H9 (cell line): ENCODE measurements around the gene HK3. TPM values are rescaled to one million over a fixed set of nuclear protein-coding genes. Genes with fewer than 3 reads are reported as not detected.
A peak's percentile ranks its signal among the peaks of the same experiment; 100 is the strongest.

Experiments used
- DNase-seq: peaks from one replicate; pipeline ENCODE4 v3.0.0-alpha.2; 2017
- H2AFZ ChIP-seq: one replicate; pipeline ENCODE4 v1.6.1; 2013; ENCODE audit warnings: mild to moderate bottlenecking, low read length, control low read depth, moderate library complexity
- H2AK5ac ChIP-seq: 2 replicates; pipeline ENCODE4 v1.6.1; 2013; ENCODE audit warnings: low read length, control low read depth, mixed read lengths; ENCODE audit not compliant: insufficient read length
- H2BK120ac ChIP-seq: one replicate; pipeline ENCODE4 v1.6.1; 2013; ENCODE audit warnings: low read depth, mild to moderate bottlenecking, low read length, control low read depth, inconsistent platforms; ENCODE audit not compliant: poor library complexity, severe bottlenecking
- H2BK12ac ChIP-seq: 2 replicates; pipeline ENCODE4 v1.6.1; 2013; ENCODE audit warnings: low read length, control low read depth, mixed read lengths, low read depth; ENCODE audit not compliant: insufficient read length
- H2BK15ac ChIP-seq: 2 replicates; pipeline ENCODE4 v1.6.1; 2013; ENCODE audit warnings: low read depth, low read length, control low read depth
- H2BK20ac ChIP-seq: one replicate; pipeline ENCODE4 v1.6.1; 2013; ENCODE audit warnings: low read depth, mild to moderate bottlenecking, low read length, control low read depth, inconsistent platforms; ENCODE audit not compliant: poor library complexity, severe bottlenecking
- H2BK5ac ChIP-seq: 2 replicates; pipeline ENCODE4 v1.6.1; 2013; ENCODE audit warnings: low read length, control low read depth, mixed read lengths; ENCODE audit not compliant: insufficient read length
- H3K14ac ChIP-seq: 2 replicates; pipeline ENCODE4 v1.6.1; 2013; ENCODE audit warnings: low read length, control low read depth; ENCODE audit not compliant: insufficient read depth
- H3K18ac ChIP-seq: 2 replicates; pipeline ENCODE4 v1.6.1; 2013; ENCODE audit warnings: low read depth, mild to moderate bottlenecking, mixed read lengths, low read length, control low read depth; ENCODE audit not compliant: insufficient read length
- H3K23ac ChIP-seq: 2 replicates; pipeline ENCODE4 v1.6.1; 2013; ENCODE audit warnings: low read length, control low read depth, mixed read lengths, low read depth; ENCODE audit not compliant: insufficient read length
- H3K23me2 ChIP-seq: 2 replicates; pipeline ENCODE4 v1.6.1; 2013; ENCODE audit warnings: low read depth, mild to moderate bottlenecking, mixed read lengths, low read length, control low read depth; ENCODE audit not compliant: insufficient read length, poor library complexity, severe bottlenecking
- H3K27ac ChIP-seq: 2 replicates; pipeline ENCODE4 v1.5.1; 2013; ENCODE audit warnings: low read length, control low read depth, mixed read lengths, low read depth; ENCODE audit not compliant: insufficient read length
- H3K27me3 ChIP-seq: 2 replicates; pipeline ENCODE4 v1.6.1; 2013; ENCODE audit warnings: low read length, control low read depth, inconsistent platforms; ENCODE audit not compliant: insufficient read depth
- H3K4ac ChIP-seq: 2 replicates; pipeline ENCODE4 v1.6.1; 2013; ENCODE audit warnings: low read depth, mild to moderate bottlenecking, control low read depth, inconsistent platforms, low read length, moderate library complexity
- H3K4me1 ChIP-seq: 2 replicates; pipeline ENCODE4 v1.6.1; 2013; ENCODE audit warnings: low read length, control low read depth, inconsistent platforms; ENCODE audit not compliant: insufficient read depth
- H3K4me2 ChIP-seq: 2 replicates; pipeline ENCODE4 v1.6.1; 2013; ENCODE audit warnings: low read length, control low read depth, mixed read lengths; ENCODE audit not compliant: insufficient read length, insufficient read depth
- H3K56ac ChIP-seq: 2 replicates; pipeline ENCODE4 v1.6.1; 2013; ENCODE audit warnings: low read depth, mild to moderate bottlenecking, mixed read lengths, low read length, control low read depth; ENCODE audit not compliant: insufficient read length
- H3K79me1 ChIP-seq: 2 replicates; pipeline ENCODE4 v1.6.1; 2013; ENCODE audit warnings: low read depth, mild to moderate bottlenecking, moderate library complexity, low read length, control low read depth, inconsistent platforms; ENCODE audit not compliant: insufficient read depth, poor library complexity, severe bottlenecking
- H3K79me2 ChIP-seq: 2 replicates; pipeline ENCODE4 v1.6.1; 2013; ENCODE audit warnings: low read length, control low read depth, inconsistent platforms; ENCODE audit not compliant: insufficient read depth
- H3K9ac ChIP-seq: 2 replicates; pipeline ENCODE4 v1.6.1; 2013; ENCODE audit warnings: low read length, control low read depth, mixed read lengths; ENCODE audit not compliant: insufficient read length; ENCODE audit errors: extremely low read depth
- H3K9me3 ChIP-seq: one replicate; pipeline ENCODE4 v1.6.1; 2013; ENCODE audit warnings: low read depth, low read length, inconsistent platforms; ENCODE audit not compliant: control insufficient read depth
- H3T11ph ChIP-seq: one replicate; pipeline ENCODE4 v1.6.1; 2013; ENCODE audit warnings: mild to moderate bottlenecking, low read length, control low read depth, inconsistent platforms
- H4K20me1 ChIP-seq: one replicate; pipeline ENCODE4 v1.6.1; 2013; ENCODE audit not compliant: control insufficient read depth, insufficient read length, insufficient read depth
- H4K5ac ChIP-seq: 2 replicates; pipeline ENCODE4 v1.6.1; 2013; ENCODE audit warnings: low read depth, mild to moderate bottlenecking, mixed read lengths, low read length, control low read depth; ENCODE audit not compliant: insufficient read length
- H4K8ac ChIP-seq: replicated peaks from 2 replicates; pipeline ENCODE4 v1.6.1; 2013; ENCODE audit warnings: low read length, control low read depth, mixed read lengths, low read depth; ENCODE audit not compliant: insufficient read length
- H4K91ac ChIP-seq: 2 replicates; pipeline ENCODE4 v1.6.1; 2013; ENCODE audit warnings: low read depth, mild to moderate bottlenecking, moderate library complexity, mixed read lengths, low read length, control low read depth; ENCODE audit not compliant: insufficient read length
- H3K27ac Mint-ChIP-seq, 3 experiments: 2 replicates in 2 of 3; 3 replicates in 1 of 3; pipeline ENCODE4 v1.8.0; 2020 to 2021; ENCODE audit warnings: mixed read lengths in 3 of 3, mild to moderate bottlenecking in 1 of 3, moderate library complexity in 1 of 3
- H3K27me3 Mint-ChIP-seq: 2 replicates; pipeline ENCODE4 v1.8.0; 2021; ENCODE audit warnings: low read depth, mild to moderate bottlenecking, moderate library complexity, mixed read lengths
- H3K36me3 Mint-ChIP-seq, 3 experiments: 2 replicates in 2 of 3; 3 replicates in 1 of 3; pipeline ENCODE4 v1.8.0; 2020 to 2021; ENCODE audit warnings: low read depth in 3 of 3, mixed read lengths in 3 of 3; ENCODE audit not compliant: insufficient read depth in 1 of 3
- H3K4me1 Mint-ChIP-seq, 2 experiments: 2 replicates each; pipeline ENCODE4 v1.8.0; 2020; ENCODE audit warnings: mixed read lengths in 2 of 2
- H3K4me3 Mint-ChIP-seq, 2 experiments: 2 replicates in 1 of 2; 3 replicates in 1 of 2; pipeline ENCODE4 v1.8.0; 2020 to 2021; ENCODE audit warnings: mild to moderate bottlenecking in 2 of 2, mixed read lengths in 2 of 2, moderate library complexity in 1 of 2
- H3K9me3 Mint-ChIP-seq, 2 experiments: 2 replicates in 1 of 2; 3 replicates in 1 of 2; pipeline ENCODE4 v1.8.0; 2020; ENCODE audit warnings: mild to moderate bottlenecking in 2 of 2, mixed read lengths in 2 of 2, moderate library complexity in 1 of 2
- CTCF ChIP-seq: fragments of 200-600 bp; sonication (generic); conservative IDR thresholded peaks from 3 replicates; pipeline ENCODE4 v1.8.0; 2021; ENCODE audit warnings: antibody characterized with exemption, mild to moderate bottlenecking
- WGBS: extraction: QIAGEN DNeasy Blood & Tissue Kit; methylation state at CpG from one replicate; pipeline ENCODE4 v1.1.7; 2013; ENCODE audit warnings: missing lambda C conversion rate, low lambda C conversion rate, mixed read lengths; ENCODE audit not compliant: insufficient read length; ENCODE audit errors: extremely low coverage; 5-methylcytosine and 5-hydroxymethylcytosine counted together
- total RNA-seq: library from RNA; stranded (reverse); gene quantifications from 2 replicates; pipeline ENCODE4 v1.2.1, GENCODE V29; 2021

The HK3 gene
- total RNA-seq, 1 experiment from 2014 or later, result not detected

- TF ChIP-seq CTCF, result no peak
- Mint-ChIP-seq H3K4me1 (peaks cover 10 to 23% of the 10 kb centered on the region in 2 experiments), H3K9me3 (no peaks in the 10 kb centered on the region), H3K36me3 (no peaks in the 10 kb centered on the region; a peak in 1 of 7 replicates), H3K4me3 (no peak overlapping the region), H3K27me3 (peaks cover 3% of the 10 kb centered on the region), H3K27ac (peak overlapping the region in 1 of 3 experiments; percentile 87; a peak in 2 of 7 replicates)
- Histone ChIP-seq H3K56ac (no peak overlapping the region), H4K91ac (no peak overlapping the region), H3K4me1 (no peaks in the 10 kb centered on the region), H4K5ac (no peak overlapping the region), H3K79me2 (no peaks in the 10 kb centered on the region), H2BK12ac (no peak overlapping the region), H2BK120ac (no peak overlapping the region), H4K8ac (no peak overlapping the region), H3T11ph (no peak overlapping the region), H4K20me1 (no peaks in the 10 kb centered on the region), H2AFZ (no peak overlapping the region), H3K23ac (no peak overlapping the region), H2BK5ac (no peak overlapping the region), H2BK15ac (no peak overlapping the region), H2AK5ac (no peak overlapping the region), H3K4me2 (no peak overlapping the region), H3K79me1 (no peaks in the 10 kb centered on the region), H3K4ac (no peak overlapping the region), H3K9me3 (no peaks in the 10 kb centered on the region), H3K9ac (no peak overlapping the region), H3K18ac (no peak overlapping the region), H2BK20ac (no peak overlapping the region), H3K14ac (no peak overlapping the region; the same call in 1 of the 2 replicates), H3K27ac (no peak overlapping the region), H3K23me2 (no peaks in the 10 kb centered on the region), H3K27me3 (no peaks in the 10 kb centered on the region)
- WGBS, result no CpG with 5 or more reads among the region's 28 CpGs
- DNase-seq, result no peak
Observed at GRCh38 chr5:176881021-176881749, 18.0 kb downstream of the HK3 start.
